Pulmonary artery endothelial cell (primary cell): ENCODE results near the gene ZBTB25. TPM values are rescaled to one million over a fixed set of nuclear protein-coding genes. Genes with fewer than 3 reads are reported as not detected.

Experiments used
- DNase-seq: peaks from one replicate; pipeline ENCODE4 v3.0.0-alpha.2; 2011; ENCODE audit warnings: low read depth, low spot score
- total RNA-seq: library from RNA; depleted of rRNA; stranded (reverse); fragments of >200 nt; gene quantifications from 2 replicates; pipeline ENCODE4 v1.2.3, GENCODE V29; 2014

Gene ZBTB25
- total RNA-seq, 1 donor from 2014 or later, result 3.7 TPM

DNA sequence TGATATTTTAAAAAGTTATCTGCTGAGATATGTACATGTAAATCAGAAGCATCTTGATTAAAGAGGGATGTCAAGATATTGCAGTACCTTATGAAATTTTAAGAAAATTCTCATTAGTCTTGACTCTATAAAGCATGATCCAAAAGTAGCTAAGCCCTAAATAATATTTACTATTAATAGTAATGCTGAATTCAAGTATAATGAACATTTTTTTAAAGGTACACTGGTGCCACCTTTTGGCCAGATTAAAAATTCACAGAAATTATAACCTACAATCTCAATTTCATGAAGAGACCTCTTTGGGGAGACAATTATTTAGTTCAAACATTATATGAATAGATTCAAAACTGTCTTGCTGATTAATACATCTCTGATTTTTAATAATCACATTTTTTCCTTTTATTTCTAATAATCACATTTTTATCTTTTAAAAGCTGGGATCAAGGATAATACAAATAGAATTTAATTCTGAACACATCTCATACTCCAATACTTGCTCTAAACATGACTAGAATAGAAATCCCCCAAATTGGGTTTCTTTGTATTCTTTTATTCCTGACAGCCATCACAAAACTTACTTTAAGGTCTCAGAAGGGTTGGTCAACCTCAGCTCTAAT lies 24.9 kb downstream of the ZBTB25 start:
- DNase-seq, result no peak

DNA sequence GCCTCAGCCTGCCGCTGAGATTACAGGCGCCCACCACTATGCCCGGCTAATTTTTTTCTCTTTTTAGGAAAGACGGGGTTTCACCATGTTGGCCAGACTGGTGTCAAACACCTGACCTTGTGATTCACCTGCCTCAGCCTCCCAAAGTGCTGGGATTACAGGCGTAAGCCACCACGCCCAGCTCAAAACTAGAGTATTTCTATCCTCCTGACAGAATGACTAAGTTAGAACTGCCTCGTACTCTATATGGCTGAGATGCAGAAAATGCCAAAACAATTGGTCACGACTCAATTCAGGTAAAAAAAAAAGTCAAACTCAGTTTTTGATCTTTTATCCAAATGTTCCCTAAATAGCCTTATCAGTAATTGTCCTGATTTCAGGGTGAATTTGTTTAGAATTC lies 27.2 kb downstream of the ZBTB25 start:
- no peak for DNase-seq

DNA sequence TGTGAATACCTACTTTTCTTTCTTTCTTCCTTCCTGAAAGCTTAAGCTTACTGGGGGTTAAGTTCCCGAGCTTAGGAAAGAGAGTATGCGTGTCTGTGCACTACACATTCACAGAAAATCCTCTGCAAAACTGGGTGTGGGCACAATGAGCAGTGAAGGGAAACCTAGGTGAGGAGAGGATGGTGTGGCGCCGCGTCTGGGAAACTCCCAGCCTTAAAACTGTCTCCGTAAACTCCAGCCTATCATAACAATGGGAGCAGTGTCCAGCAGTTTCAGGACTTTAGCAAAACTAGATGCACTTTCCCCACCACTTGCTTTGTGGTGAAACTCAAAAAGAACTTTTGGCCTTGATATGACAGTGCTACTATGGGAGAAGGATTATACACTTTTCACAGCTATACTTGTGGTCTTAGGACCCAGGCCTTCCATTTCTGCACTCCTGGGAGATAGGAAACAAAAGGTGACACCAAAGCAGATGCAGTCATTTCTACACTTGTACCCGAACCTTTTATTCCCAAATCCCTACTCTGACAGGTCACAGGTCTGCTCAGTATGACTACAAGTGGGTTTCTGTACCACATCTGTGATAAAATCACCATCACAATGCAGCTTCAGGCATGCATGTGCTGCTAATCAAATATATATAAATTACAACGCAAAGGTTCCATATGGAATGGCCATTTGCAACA lies 27.9 kb downstream of the ZBTB25 start:
- no peak for DNase-seq

DNA sequence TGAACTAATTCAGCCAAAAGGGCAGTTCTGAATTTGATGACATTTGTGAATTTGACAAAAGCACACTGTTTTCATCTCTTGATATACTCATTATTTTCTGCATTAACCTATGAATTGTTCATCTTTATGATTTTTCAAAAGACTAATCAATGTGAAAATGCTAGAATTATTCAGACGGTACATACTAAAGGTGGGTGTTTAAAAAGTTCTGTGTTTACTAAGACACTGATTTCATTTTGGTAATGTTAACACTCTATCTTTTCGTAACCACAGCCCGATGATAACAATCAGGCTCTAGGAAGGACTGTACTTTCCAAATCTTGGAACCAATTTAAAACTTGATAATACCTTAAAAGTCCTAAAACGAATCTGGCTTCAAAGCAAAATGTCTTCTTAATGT lies 28.9 kb downstream of the ZBTB25 start:
- DNase-seq, result no peak

DNA sequence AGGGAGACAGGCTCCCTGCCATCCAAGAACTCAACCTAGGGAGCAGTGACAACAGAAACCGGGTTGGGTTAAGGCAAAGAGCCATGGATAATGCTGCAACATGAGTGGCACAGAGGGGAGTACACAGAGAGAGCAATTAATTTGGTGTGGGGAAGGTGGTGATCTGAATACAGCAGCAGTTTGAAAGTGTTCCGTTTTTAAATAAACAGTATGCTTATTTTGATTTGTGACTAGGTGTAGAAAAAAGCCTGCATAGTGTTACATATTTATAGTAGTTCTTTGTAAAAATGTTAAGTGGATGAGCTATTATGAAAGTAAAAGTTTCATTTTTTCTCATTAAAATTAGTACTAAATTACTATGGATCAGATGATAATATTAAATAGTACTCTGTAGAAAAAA lies 29.6 kb downstream of the ZBTB25 start:
- DNase-seq, result no peak

DNA sequence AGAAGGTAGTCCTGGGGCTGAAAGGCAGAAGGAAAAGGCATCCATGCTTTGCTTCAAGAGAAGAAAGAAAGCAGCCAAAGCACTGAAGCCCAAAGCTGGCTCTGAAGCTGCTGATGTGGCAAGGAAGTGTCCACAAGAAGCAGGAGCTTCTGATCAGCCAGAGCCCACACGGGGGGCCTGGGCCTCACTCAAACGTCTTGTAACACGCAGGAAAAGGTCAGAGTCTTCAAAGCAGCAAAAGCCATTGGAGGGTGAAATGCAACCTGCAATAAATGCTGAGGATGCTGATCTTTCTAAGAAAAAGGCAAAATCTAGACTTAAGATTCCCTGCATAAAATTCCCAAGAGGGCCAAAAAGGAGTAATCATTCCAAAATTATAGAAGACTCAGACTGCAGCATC lies 35.2 kb downstream of the ZBTB25 start:
- no peak for DNase-seq

DNA sequence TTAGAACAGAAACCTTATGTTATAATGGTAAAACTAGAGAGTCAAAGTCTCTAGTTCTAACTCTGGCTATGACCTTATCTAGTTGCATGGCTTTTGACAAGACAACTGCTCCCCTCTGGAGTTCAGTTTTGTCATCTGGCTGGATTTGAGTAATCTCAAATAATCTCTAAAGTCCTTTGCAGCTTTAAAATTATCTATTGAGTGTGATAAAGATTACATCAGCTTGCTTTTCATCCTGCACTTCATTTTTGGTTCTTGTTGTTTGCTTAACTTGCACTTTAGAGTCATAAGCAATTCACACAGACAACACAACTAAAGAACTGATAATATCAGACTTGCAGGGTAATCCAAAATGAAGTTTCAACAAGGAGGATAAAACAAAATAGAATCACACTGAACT lies 36.1 kb downstream of the ZBTB25 start:
- DNase-seq, result no peak

DNA sequence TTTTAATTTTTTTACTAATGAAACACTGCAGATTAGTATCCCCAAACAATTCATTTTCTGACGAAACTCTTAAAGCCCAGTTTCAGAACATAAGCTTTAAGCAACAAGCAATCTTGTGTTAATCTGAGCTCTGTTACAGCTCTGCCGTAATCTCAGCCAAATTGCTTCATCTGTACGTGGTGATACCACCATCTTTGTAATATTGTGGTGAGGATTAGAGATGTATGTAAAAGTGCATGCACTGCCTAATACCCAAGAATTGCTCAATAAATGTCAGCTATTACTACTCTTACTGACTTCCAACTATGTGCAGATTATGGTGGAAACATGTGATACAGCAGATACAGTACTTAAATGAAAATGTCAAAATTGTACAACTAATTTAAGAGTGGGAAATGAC lies 36.5 kb downstream of the ZBTB25 start:
- DNase-seq, result no peak

DNA sequence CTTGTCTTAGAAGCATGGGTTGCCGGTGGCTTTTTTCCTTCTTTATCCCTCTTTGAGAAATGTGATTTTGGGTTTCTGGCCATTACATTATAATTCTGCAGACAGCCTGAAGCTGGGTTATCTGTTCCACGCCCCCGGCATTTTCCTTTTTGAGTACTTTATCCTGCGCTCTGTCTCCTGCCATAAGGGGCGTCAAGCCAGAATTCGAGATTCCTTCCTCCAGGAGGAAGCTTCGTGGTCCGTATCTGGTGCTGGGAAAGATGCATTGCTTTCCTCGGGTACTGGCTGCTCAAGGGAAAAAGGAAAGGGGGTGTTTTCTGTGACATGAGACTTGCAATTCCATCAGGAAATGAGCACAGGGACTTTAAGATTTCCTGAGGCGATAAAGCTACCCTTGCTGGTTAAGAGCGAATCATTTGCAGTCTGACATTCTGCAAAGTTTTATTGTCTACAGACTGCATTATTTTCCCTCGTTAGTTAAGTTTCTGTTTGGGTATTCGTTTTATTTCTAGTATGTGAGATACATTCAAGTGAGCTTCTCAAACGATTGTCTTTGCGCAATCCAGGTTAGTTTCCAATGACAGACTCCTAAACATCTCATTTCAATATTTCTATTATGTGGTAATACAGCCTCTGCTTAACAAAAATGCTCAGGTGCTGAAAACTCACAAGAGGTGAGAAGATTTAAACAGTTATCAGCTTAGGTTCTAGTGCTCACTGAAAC lies 37.6 kb downstream of the ZBTB25 start:
- DNase-seq, result no peak

DNA sequence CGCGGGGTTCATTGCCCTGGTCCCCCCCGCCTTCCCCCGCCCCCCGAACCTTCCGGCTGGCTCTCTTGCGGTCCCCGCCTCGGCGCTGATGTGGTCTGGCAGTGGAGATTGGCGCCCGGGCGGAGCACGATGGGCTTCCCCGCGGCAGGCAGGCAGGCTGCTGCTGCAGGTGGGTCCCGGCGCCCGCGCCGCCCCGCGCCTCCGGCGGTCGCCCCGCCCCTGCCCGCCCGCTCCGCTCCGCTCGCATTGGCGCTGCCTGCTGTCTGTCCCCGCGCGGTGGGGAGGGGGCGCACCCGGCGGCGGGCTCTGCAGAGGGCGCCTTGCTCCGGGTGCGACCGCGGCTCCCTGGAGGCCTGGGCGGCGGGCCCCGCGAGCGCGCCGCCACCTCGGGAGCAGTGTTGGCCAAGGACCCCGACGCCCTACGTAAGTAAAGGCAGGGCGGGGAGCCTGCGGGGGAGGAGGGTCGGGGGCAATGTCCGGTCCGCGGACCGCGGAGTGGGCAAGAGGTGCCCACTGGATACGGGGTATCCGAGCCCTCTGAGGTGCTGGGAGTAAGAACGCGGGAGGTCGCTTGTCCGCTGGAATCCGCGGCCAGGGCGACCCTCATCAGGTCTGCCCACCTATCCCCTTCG lies 38.3 kb downstream of the ZBTB25 start, which contains the start of gene AKAP5:
TSS of gene AKAP5 (plus strand) at position 309 of the 632 bp plus-strand sequence. CDS start 2,896 bp downstream, outside the sequence.
- no peak for DNase-seq

DNA sequence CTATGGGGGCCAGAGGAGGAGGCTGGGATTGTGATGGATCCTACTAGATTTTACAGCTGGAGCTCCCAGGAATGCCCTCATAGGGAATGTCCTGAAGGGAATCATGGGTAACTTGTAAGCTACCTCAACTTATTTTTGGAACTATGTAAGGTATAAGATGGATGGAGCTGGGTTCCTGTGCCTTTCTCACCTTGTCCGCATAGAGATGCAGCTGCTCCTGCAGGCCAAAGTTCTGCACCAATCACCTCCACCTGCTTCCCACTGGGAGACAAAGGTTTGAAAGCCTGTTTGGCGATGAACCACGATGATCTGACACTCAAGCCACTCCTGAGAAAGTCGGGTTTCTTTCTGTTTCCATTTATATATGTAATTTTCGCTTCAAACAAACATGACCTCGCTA lies 39.0 kb downstream of the ZBTB25 start:
- no peak for DNase-seq

DNA sequence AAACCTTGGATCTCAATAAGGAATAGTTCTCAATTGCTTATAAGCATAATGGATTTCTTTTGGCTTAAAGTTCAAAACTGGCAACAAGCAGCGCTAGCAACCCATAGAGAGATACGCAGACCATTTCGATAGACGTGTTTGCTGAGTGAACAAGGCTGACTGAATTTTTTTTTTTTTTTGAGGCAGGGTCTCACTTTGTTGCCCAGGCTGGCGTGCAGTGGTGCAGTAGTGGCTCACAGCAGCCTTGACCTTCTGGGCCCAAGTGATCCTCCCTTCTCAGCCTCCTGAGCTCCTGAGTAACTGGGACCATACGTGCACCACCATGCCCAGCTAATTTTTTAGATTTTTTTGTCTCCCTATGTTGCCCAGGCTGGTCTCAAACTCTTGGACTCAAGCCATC lies 39.8 kb downstream of the ZBTB25 start:
- DNase-seq, result no peak

DNA sequence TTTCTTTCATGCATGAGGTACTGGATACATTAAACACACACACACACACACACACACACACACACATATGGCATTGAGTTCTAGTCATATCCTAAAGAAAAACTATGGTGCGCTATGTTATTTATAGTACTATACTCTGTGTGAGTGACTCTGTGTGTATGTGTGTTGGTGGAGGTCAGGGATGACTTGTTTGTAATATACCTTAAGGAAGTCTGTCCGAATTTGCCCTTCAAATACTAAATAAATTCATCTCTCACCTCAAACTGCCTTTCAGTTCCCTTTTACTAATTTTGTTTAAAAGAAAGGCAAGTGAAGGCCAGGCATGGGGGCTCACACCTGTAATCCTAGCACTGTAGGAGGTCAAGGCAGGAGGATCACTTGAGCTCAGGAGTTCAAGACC lies 40.4 kb downstream of the ZBTB25 start:
- DNase-seq, result no peak

DNA sequence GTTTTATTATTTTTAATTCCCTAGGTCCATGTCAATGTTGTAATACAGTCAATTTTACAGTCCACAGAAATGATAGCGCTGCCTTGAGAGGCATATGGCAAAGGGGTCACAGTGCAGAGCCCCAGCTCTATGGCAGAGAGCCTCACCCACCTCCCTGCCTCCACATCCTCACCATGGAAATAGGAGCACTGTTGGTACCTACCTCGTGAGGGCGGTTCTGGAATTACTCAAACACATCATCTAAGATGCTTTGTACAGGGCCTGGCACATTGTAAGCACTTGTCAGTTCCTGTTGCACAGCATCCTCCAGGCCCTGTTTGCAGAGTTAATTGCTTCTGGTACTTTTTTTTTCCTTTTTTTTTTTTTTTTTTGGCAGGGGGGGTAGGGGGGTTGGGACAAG lies 42.4 kb downstream of the ZBTB25 start:
- no peak for DNase-seq

DNA sequence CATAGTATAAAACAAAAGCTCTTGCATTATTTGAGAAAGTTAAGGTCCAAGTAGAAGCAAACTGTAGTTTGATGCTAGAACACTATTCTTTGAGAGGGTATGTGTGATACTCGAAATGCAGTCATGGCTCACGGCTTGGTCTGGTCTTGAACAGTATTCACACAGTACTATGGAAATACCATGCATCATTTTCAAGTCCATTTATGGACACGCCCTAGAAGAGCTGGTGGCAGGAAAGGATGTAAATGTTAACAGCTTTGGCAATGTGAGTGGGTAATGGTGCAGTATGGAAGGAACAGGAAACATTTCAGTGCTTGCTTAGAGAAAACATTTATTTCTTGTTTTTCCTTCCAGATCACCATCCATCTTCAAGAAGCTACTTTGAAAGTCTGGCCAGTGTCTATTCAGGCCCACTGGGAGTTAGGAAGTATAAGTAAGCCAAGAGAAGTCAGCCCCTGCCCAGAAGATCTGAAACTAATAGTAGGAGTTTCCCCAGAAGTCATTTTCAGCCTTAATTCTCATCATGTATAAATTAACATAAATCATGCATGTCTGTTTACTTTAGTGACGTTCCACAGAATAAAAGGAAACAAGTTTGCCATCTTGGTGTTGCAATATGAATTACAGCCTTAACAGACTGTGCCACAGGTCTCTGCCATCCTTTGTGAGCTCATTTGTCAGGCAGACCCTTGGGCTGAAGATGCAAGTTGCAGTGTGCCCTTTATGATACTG lies 44.1 kb downstream of the ZBTB25 start:
- no peak for DNase-seq

DNA sequence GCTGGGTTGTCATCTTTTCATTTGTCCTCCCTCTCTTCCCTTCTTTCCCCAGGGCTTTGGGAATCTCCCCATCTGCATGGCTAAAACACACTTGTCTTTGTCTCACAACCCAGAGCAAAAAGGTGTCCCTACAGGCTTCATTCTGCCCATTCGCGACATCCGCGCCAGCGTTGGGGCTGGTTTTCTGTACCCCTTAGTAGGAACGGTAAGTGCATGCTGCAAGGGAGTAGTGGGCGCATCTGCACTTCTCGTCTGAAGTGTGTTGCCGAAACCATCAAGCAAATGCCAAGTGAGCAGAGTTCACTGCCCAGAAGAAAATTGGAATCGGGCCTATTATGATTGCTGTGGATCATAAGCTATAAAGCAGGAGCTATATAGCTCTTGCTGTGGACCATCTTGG lies 49.0 kb downstream of the ZBTB25 start:
- no peak for DNase-seq

DNA sequence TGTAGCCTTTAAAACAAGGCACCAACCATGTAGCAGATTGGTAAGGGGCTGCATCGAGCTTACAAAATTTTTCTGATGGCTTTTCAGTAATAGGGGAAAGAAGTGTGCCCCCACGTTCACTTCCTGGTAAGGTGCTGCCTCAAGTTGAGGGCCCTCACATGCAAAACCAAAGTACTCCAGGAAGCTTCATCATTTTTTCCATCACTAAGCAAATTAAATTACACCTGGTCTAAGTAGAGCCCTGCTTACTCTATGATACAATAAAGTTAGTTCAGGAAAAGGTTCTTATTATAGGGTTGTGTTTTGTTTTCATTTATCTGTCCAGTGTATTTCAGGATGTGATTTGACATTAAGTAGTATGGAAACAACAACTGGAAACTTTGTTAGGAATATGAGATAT lies 53.4 kb downstream of the ZBTB25 start:
- no peak for DNase-seq

DNA sequence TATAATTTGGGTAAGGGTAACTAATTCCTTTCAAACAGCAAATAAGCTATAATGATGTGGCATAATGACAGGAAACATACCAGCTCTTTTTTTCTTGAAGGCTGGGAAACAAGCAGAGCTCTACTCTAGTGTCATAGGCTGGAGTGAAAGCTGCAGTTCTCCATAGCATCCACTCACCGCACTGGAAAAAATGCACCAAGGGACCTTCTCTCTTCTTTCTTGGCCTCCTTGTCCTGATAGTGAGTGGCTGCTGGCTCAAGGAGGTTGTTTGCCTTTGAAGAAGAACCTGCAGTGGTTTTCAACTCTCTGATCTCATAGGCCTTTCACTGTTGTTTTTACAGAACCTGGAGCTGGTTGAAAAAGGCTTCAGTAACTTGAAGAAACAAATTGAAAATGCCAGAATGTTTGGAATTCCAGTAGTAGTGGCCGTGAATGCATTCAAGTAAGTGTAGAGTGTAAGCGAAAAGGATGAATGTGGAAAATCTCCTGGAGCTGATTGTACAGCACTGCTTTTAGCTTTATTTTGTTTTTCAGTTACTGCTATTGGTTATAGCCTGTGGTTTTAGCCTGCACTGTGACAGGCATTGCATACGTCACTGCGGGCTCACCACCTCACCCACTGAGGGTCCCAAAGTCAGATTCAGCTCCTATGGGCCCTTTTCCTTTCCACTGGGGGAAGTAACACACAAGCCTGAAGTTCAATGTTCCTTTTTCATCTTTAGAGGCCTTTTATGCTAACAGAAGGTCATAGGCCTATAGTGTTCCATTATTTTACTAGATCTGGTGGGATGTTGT lies 55.6 kb downstream of the ZBTB25 start:
- no peak for DNase-seq

DNA sequence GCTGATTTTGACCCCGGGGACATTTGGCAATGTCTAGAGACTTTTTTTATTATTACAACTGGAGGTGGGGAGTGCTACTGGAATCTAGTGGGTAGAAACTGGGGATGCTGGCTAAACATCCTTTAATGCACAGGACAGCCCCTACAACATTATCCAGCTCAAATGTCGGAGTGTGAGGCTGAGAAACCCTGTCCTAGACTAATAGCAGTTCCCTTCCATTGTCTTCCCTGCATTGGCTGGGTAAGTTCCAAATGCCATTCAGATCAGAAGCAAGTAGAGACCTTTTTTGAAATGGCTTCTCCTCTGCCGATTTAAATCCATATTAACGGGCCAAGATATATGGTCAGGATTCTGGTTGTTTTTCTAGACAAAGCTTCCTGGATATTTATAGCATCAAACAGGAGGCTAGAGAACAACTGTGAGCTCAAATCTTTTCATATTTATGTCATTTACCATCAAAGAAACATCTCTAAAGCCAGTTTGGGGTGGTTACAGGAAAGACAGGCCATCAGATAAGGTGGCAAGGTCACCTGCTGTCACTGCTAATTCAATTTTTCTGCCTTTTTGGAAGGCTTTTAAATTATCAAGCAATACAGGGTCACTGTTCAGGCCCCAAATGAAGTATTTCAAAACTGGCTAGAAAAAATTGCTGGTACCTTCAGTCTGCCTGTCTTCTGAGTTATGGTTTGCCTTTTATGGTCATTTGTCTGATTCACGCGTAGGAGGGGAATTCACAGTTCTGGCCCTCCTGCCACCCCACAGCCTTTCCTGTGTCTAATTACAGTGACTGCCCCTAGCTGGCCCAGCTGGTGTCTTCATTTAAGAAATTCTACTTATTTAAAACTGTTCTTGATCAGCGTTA lies 58.4 kb downstream of the ZBTB25 start:
- DNase-seq, result peak; percentile 29

DNA sequence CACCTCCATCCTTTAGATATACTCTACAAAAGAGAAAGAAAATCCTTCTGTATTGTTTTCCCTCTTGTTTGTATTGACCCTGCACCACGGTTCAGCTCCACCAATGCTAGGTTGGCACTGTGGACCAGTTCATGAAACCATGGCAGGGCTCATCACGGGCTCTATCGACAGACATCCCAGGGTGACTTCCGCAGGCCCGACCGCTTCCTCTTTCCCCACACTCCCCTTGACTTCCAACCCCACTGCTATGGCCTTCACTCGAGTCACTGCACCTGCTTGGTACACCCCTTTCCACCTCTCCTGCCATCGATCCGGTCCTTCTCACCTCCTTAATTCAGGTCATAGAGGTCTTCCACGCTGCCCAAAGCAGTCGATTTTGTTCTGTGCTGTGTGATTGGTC lies 59.5 kb downstream of the ZBTB25 start:
- DNase-seq, result no peak
